HG03097 (cell line): ENCODE results near the gene SLC17A7.

Experiments
- ATAC-seq: cut with Tn5 transposase; IDR thresholded peaks from one replicate; pipeline ENCODE4 v1.9.1; 2021; ENCODE audit not compliant: unreplicated experiment, low FRiP score

Gene SLC17A7

DNA sequence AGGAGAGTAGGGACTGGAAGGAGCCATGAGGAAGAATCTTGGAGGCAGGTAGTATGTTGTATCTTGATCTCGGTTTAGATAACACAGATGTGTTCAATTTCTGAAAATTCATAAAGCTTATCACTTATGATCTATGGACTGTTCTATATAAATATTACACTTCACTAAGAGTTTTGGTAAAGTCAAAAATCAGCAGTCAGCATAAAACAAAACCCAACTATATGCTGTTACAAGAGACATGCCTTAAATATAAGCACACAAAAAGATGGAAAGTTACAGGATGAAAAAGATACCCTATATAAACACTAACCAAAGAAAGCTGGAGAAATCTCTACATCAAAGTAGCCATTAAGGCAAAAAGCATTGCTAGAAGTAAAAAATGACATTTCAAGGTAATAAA, 57.7 kb downstream of the SLC17A7 start:
- ATAC-seq = no peak

- no peak for ATAC-seq
Measured at GRCh38 chr19:49382639-49383038, 58.7 kb downstream of the SLC17A7 start.

DNA sequence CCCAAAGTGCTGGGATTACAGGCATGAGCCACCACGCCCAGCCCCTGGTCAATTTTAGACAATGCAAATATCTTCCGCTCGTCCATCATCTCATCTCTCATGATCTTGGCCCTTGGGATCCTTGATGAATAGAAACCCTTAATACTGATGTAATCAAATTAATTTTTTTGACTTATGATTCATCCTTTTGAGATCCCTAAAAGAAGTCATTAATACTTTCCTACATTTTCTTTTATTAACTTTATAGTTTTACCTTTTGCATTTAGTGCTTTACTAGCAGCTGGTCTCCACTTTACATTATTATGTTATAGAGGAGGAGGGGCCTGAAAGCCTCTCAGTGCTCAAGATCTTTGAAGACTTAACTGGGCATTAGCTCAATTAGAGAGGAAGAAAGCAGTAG, 60.9 kb downstream of the SLC17A7 start:
- no peak for ATAC-seq
